T-helper 17 cell (primary cell): ENCODE results near the gene MACROD2. TPM values are rescaled to one million over a fixed set of nuclear protein-coding genes. Genes with fewer than 3 reads are reported as not detected.

ENCODE experiments used
- ATAC-seq: fragments of 150-1000 bp; cut with Tn5 transposase; 2 replicates; pipeline ENCODE4 v1.10.0; 2021; ENCODE audit warnings: mild to moderate bottlenecking, moderate library complexity
- DNase-seq, 3 donors: peaks; one replicate each; pipeline versions ENCODE4 v3.0.0 to v3.0.0-alpha.2; 2020 to 2021
- H3K9me3 ChIP-seq: one replicate; pipeline ENCODE4 v1.7.0; 2013; ENCODE audit warnings: low read length, mild to moderate bottlenecking; ENCODE audit not compliant: control insufficient read depth, poor library complexity, severe bottlenecking
- H3K27ac Mint-ChIP-seq: one replicate; pipeline ENCODE4 v1.8.0; 2022; ENCODE audit warnings: mild to moderate bottlenecking, moderate library complexity, mixed read lengths
- H3K27me3 Mint-ChIP-seq: one replicate; pipeline ENCODE4 v1.8.0; 2022; ENCODE audit warnings: mixed read lengths
- H3K36me3 Mint-ChIP-seq: one replicate; pipeline ENCODE4 v1.8.0; 2022; ENCODE audit warnings: low read depth, mixed read lengths
- H3K4me1 Mint-ChIP-seq: one replicate; pipeline ENCODE4 v1.8.0; 2022; ENCODE audit warnings: mild to moderate bottlenecking, mixed read lengths
- H3K4me3 Mint-ChIP-seq: one replicate; pipeline ENCODE4 v1.8.0; 2022; ENCODE audit warnings: mild to moderate bottlenecking, moderate library complexity, mixed read lengths
- total RNA-seq, 4 donors: library from RNA in 2 of 4; stranded (reverse) in 2 of 4; gene quantifications; one replicate each; pipeline ENCODE4 v1.2.3 and lab custom pipeline; 2022 to 2026

The MACROD2 gene
- total RNA-seq, 2 donors from 2014 or later, result 0.85 TPM; not detected in 1

- Mint-ChIP-seq H3K27ac (no peak overlapping the region), H3K4me3 (no peak overlapping the region), H3K4me1 (no peaks in the 10 kb centered on the region), H3K36me3 (no peaks in the 10 kb centered on the region), H3K27me3 (no peaks in the 10 kb centered on the region)
- H3K9me3 ChIP-seq, result no peaks in the 10 kb centered on the region
- ATAC-seq (no peak), DNase-seq (no peak)
Measured at GRCh38 chr20:15579688-15580087, 1584.4 kb downstream of the MACROD2 start.

- H3K27ac Mint-ChIP-seq, result no peak overlapping the region
- DNase-seq (no peak), ATAC-seq (no peak)
- H3K4me3 Mint-ChIP-seq, result no peak overlapping the region
- no peaks in the 10 kb centered on the region for H3K9me3 ChIP-seq
- H3K27me3 Mint-ChIP-seq, result no peaks in the 10 kb centered on the region
- no peaks in the 10 kb centered on the region for H3K36me3 Mint-ChIP-seq
- H3K4me1 Mint-ChIP-seq, result no peaks in the 10 kb centered on the region
Measured at GRCh38 chr20:15582146-15582760, 1586.9 kb downstream of the MACROD2 start.

GRCh38 chr20:15584507-15584906 lies 1589.2 kb downstream of the MACROD2 start:
- Mint-ChIP-seq H3K27ac (no peak overlapping the region), H3K4me3 (no peak overlapping the region), H3K27me3 (no peaks in the 10 kb centered on the region), H3K4me1 (no peaks in the 10 kb centered on the region), H3K36me3 (no peaks in the 10 kb centered on the region)
- no peak for DNase-seq
- ATAC-seq, result no peak
- no peaks in the 10 kb centered on the region for H3K9me3 ChIP-seq

DNA sequence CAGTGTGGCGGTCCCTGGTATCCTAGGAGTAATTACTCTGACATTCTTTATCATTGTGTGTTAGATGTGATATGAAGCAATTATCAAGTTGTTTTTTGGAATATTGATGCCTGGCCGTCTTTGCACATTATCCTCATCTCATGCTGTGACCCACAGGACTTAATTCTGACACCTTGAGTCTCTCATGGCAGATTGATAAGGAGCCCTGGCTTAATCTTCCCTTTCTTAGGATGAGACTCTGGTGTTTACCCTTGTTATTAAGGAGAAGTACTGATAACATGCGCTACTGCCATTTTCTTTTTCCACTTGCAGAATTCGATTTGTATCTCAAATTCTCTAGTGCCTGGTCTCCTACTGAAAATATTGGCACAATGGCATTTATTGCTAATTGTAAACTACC lies 1597.8 kb downstream of the MACROD2 start:
- DNase-seq (no peak), ATAC-seq (no peak)
- Mint-ChIP-seq H3K4me3 (no peak overlapping the region), H3K27ac (no peak overlapping the region), H3K4me1 (no peaks in the 10 kb centered on the region), H3K27me3 (no peaks in the 10 kb centered on the region), H3K36me3 (no peaks in the 10 kb centered on the region)
- H3K9me3 ChIP-seq, result no peaks in the 10 kb centered on the region

DNA sequence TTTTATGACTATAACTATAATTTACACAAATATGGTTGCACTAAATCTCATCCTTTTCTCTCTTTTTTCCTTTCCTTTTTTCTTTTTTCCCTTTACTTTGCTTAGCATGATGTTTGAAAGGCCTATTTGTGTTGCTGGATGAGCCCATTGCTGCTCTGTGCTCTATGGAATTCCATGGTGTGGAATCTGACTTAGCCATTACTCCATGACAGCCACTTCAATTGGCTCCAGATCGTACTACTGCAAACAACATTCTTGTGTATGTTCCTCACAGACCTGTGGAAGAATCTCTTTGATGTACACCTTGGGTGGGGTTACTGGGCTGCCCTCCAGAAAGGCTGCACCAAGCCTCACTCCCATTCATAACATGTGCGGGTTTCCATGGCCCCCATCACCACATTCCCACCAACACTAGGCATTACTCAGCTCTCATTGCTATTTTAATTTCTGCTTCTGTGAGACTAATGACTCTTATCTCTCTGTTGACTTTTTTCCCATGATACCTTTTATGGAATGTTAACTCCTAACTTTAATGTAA lies 1598.9 kb downstream of the MACROD2 start:
- H3K36me3 Mint-ChIP-seq, result no peaks in the 10 kb centered on the region
- no peak for ATAC-seq

DNA sequence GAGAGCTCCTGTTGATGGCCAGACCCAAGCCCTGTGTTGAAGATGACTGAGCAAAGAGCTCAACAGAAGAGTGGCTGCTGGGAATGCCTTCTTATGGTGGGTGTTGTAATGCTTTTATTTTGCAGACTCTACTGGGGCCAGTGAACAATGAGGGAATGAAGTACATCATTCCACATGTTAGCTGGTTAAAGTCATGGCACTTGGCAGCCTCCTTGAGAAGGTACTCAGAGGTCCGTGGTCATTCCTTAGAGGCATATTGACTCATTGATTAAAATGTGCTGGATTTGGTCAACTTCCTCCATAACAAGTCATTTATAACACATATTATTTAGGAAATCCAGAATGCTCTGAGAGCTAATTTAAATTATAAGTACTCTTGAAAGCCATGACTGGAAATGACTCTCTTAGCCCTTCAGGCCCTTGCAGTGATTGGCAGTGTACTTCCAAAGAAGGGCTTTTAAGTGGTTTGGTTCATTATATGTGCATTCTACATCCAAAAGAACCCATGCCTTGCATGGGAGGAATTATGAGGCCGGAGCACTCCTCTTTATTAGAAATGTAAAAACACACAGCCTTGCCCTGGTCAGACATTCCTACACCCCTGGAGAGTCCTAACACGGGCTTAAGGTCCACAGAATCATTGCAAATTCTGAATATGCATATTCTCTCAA lies 1601.0 kb downstream of the MACROD2 start:
- no peak overlapping the region for H3K27ac Mint-ChIP-seq
- no peaks in the 10 kb centered on the region for H3K36me3 Mint-ChIP-seq
- no peaks in the 10 kb centered on the region for H3K27me3 Mint-ChIP-seq
- ATAC-seq (no peak), DNase-seq (no peak)
- H3K4me1 Mint-ChIP-seq, result no peaks in the 10 kb centered on the region
- no peaks in the 10 kb centered on the region for H3K9me3 ChIP-seq
- no peak overlapping the region for H3K4me3 Mint-ChIP-seq

More for the DNA sequence above, 1598.9 kb downstream of the MACROD2 start:
- H3K27me3 Mint-ChIP-seq, result no peaks in the 10 kb centered on the region
- H3K27ac Mint-ChIP-seq, result no peak overlapping the region
- H3K4me1 Mint-ChIP-seq, result no peaks in the 10 kb centered on the region
- no peak overlapping the region for H3K4me3 Mint-ChIP-seq
- no peak for DNase-seq
- H3K9me3 ChIP-seq, result no peaks in the 10 kb centered on the region

- H3K9me3 ChIP-seq, result no peaks in the 10 kb centered on the region
- DNase-seq (no peak), ATAC-seq (no peak)
- H3K4me3 Mint-ChIP-seq, result no peak overlapping the region
- H3K36me3 Mint-ChIP-seq, result no peaks in the 10 kb centered on the region
- H3K27me3 Mint-ChIP-seq, result no peaks in the 10 kb centered on the region
- H3K27ac Mint-ChIP-seq, result no peak overlapping the region
- no peaks in the 10 kb centered on the region for H3K4me1 Mint-ChIP-seq
Measured at GRCh38 chr20:15597306-15597705, 1602.0 kb downstream of the MACROD2 start.

DNA sequence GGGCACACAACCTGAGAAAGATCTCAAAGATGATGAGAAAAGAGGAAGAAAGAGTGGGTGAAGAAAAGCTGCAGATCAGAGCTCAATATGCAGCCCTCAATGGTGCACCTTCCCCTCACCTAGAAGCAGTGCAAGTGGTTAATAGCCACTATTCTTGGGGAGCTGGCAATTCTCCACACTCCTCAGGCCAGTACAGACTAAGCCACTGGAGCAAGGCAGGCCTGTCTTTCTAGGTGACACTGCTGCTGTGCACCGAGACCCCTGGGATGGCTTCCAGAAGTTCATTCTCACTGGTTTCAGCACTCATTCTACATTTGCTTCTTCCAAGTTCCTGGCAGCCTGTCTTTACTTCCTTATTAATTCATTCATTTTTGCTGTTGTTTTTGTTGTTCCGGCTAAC lies 1604.6 kb downstream of the MACROD2 start:
- H3K27me3 Mint-ChIP-seq, result no peaks in the 10 kb centered on the region
- no peak overlapping the region for H3K4me3 Mint-ChIP-seq
- H3K9me3 ChIP-seq, result no peaks in the 10 kb centered on the region
- H3K4me1 Mint-ChIP-seq, result no peaks in the 10 kb centered on the region
- ATAC-seq (no peak), DNase-seq (no peak)
- H3K27ac Mint-ChIP-seq, result no peak overlapping the region
- H3K36me3 Mint-ChIP-seq, result no peaks in the 10 kb centered on the region

DNA sequence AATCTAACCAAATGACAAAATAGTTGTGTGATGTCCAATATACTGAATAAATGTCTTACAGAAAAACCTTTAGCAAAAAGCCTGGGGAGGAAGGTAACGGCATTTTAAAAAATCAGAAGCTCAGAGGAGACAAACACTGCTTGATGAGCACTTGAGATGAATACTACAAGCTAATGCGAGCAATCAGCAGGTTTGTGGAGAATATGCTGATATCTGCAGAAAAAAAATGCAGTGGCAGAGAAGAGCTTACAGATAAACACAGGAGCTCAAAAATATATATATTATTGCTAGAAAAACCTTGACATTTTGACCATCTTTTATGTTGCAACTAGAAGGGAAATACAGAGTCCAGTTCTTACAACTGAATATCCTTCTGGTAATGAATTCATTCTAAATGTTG lies 1605.2 kb downstream of the MACROD2 start:
- no peaks in the 10 kb centered on the region for H3K36me3 Mint-ChIP-seq
- H3K4me1 Mint-ChIP-seq, result no peaks in the 10 kb centered on the region
- DNase-seq, result no peak
- no peaks in the 10 kb centered on the region for H3K9me3 ChIP-seq
- no peak overlapping the region for H3K4me3 Mint-ChIP-seq
- no peak overlapping the region for H3K27ac Mint-ChIP-seq
- no peak for ATAC-seq
- no peaks in the 10 kb centered on the region for H3K27me3 Mint-ChIP-seq

- H3K27me3 Mint-ChIP-seq, result no peaks in the 10 kb centered on the region
- ATAC-seq, result no peak
- no peaks in the 10 kb centered on the region for H3K9me3 ChIP-seq
- no peak overlapping the region for H3K27ac Mint-ChIP-seq
- no peaks in the 10 kb centered on the region for H3K36me3 Mint-ChIP-seq
- no peak for DNase-seq
- H3K4me3 Mint-ChIP-seq, result no peak overlapping the region
- H3K4me1 Mint-ChIP-seq, result no peaks in the 10 kb centered on the region
Measured at GRCh38 chr20:15603506-15603905, 1608.2 kb downstream of the MACROD2 start.

GRCh38 chr20:15603978-15604805 lies 1608.9 kb downstream of the MACROD2 start:
- no peaks in the 10 kb centered on the region for H3K9me3 ChIP-seq
- Mint-ChIP-seq H3K4me1 (no peaks in the 10 kb centered on the region), H3K27me3 (no peaks in the 10 kb centered on the region), H3K4me3 (no peak overlapping the region), H3K36me3 (no peaks in the 10 kb centered on the region), H3K27ac (no peak overlapping the region)
- ATAC-seq, result no peak
- DNase-seq, result no peak

- no peaks in the 10 kb centered on the region for H3K9me3 ChIP-seq
- H3K27ac Mint-ChIP-seq, result no peak overlapping the region
- no peak overlapping the region for H3K4me3 Mint-ChIP-seq
- DNase-seq, result no peak
- H3K27me3 Mint-ChIP-seq, result no peaks in the 10 kb centered on the region
- ATAC-seq, result no peak
- no peaks in the 10 kb centered on the region for H3K36me3 Mint-ChIP-seq
- no peaks in the 10 kb centered on the region for H3K4me1 Mint-ChIP-seq
Measured at GRCh38 chr20:15609921-15610320, 1614.6 kb downstream of the MACROD2 start.

- H3K27me3 Mint-ChIP-seq, result no peaks in the 10 kb centered on the region
- DNase-seq, result no peak
- H3K27ac Mint-ChIP-seq, result no peak overlapping the region
- ATAC-seq, result no peak
- H3K4me1 Mint-ChIP-seq, result no peaks in the 10 kb centered on the region
- no peaks in the 10 kb centered on the region for H3K36me3 Mint-ChIP-seq
- no peaks in the 10 kb centered on the region for H3K9me3 ChIP-seq
- no peak overlapping the region for H3K4me3 Mint-ChIP-seq
Measured at GRCh38 chr20:15610787-15611186, 1615.5 kb downstream of the MACROD2 start.
